HCT116 (cell line): Measurements from ENCODE around the gene ATP7B. TPM values are rescaled to one million over a fixed set of nuclear protein-coding genes. Genes with fewer than 3 reads are reported as not detected.

Source experiments
- ATAC-seq: fragments of 200-7000 bp; cut with Tn5 transposase; 2 replicates; pipeline ENCODE4 v1.9.1; 2020; ENCODE audit warnings: mild to moderate bottlenecking, moderate library complexity
- BruUV-seq: library from RNA; stranded (reverse); fragments of 400-500 nt; replicated peaks from 2 replicates; lab custom pipeline; 2021; lab: Mats Ljungman, UMichigan
- CTCF ChIA-PET: fragments of 300-600 bp; sonication (Branson Sonifier 250); formaldehyde crosslinking; loops from one replicate; lab custom pipeline; 2021; ENCODE audit warnings: antibody characterized with exemption; lab: Charles Lee
- POLR2A ChIA-PET: fragments of 300-600, 350-600 bp; sonication (Branson Sonifier 250); formaldehyde crosslinking; loops from one replicate; lab custom pipeline; 2021; ENCODE audit warnings: antibody characterized with exemption; lab: Charles Lee
- RAD21 ChIA-PET, 2 experiments: fragments of 300-600 bp; sonication (Branson Sonifier 250); formaldehyde crosslinking; loops; one replicate each; lab custom pipeline; 2023; ENCODE audit warnings: low total read pairs in 2 of 2; ENCODE audit not compliant: uncharacterized antibody in 2 of 2, unreplicated experiment in 2 of 2, low non-redundant PET in 1 of 2; lab: Charles Lee
- DNase-seq: peaks from one replicate; pipeline ENCODE4 v3.0.0-alpha.2; 2010; ENCODE audit warnings: low read depth, low spot score
- H2AFZ ChIP-seq: fragments of 200-600 bp; shearing (Covaris generic), sonication (generic); 2 replicates; pipeline ENCODE4 v1.6.1; 2017; ENCODE audit warnings: low read depth, mixed run types, mixed read lengths, antibody characterized with exemption, low read length; ENCODE audit not compliant: poor library complexity, severe bottlenecking
- H3K27ac ChIP-seq: 2 replicates; pipeline ENCODE4 v1.5.1; 2012; ENCODE audit warnings: low read depth, low read length
- H3K27me3 ChIP-seq: fragments of 200-600 bp; sonication (generic); 2 replicates; pipeline ENCODE4 v1.6.1; 2016; ENCODE audit warnings: mixed run types, low read length, mixed read lengths; ENCODE audit not compliant: insufficient read depth
- H3K36me3 ChIP-seq, 2 experiments: fragments of 200-500 bp in 1 of 2; fragments of 200-600 bp in 1 of 2; sonication (Bioruptor generic) in 1 of 2; sonication (generic) in 1 of 2; 2 replicates each; pipeline versions ENCODE4 v1.5.1 to v1.6.1; 2014 to 2016; ENCODE audit warnings: low read length in 2 of 2, inconsistent platforms in 1 of 2, mixed read lengths in 1 of 2, mixed run types in 1 of 2; ENCODE audit not compliant: insufficient read depth in 2 of 2, control insufficient read depth in 1 of 2
- H3K4me1 ChIP-seq, 2 experiments: fragments of 200-600 bp in 1 of 2; sonication (generic) in 1 of 2; 2 replicates each; pipeline versions ENCODE4 v1.5.1 to v1.6.1; 2012 to 2017; ENCODE audit warnings: low read length in 2 of 2, inconsistent platforms in 1 of 2, mild to moderate bottlenecking in 1 of 2, mixed read lengths in 1 of 2, mixed run types in 1 of 2, moderate library complexity in 1 of 2; ENCODE audit not compliant: insufficient read depth in 2 of 2, control insufficient read depth in 1 of 2
- H3K4me2 ChIP-seq: fragments of 200-600 bp; sonication (generic); 2 replicates; pipeline ENCODE4 v1.6.1; 2017; ENCODE audit warnings: mixed run types, low read length, mixed read lengths
- H3K4me3 ChIP-seq, 2 experiments: fragments of 200-600 bp in 1 of 2; sonication (generic) in 1 of 2; replicated peaks in 1 of 2; 2 replicates each; pipeline ENCODE4 v1.5.1; 2011 to 2016; ENCODE audit warnings: low read length in 2 of 2, control low read depth in 1 of 2, low read depth in 1 of 2, mild to moderate bottlenecking in 1 of 2, mixed read lengths in 1 of 2, mixed run types in 1 of 2
- H3K79me2 ChIP-seq: fragments of 200-600 bp; sonication (generic); 2 replicates; pipeline ENCODE4 v1.6.1; 2017; ENCODE audit warnings: mild to moderate bottlenecking, mixed run types, low read length, moderate library complexity, mixed read lengths; ENCODE audit not compliant: insufficient read depth
- H3K9ac ChIP-seq: fragments of 200-600 bp; sonication (generic); 2 replicates; pipeline ENCODE4 v1.6.1; 2016; ENCODE audit warnings: low read length, mixed read lengths
- H3K9me2 ChIP-seq: fragments of 200-600 bp; sonication (generic), shearing (Covaris generic); 2 replicates; pipeline ENCODE4 v1.6.1; 2017; ENCODE audit warnings: mixed run types, mild to moderate bottlenecking, moderate library complexity; ENCODE audit not compliant: insufficient read depth
- H3K9me3 ChIP-seq, 2 experiments: fragments of 200-500 bp in 1 of 2; fragments of 200-600 bp in 1 of 2; sonication (Bioruptor generic) in 1 of 2; sonication (generic) in 1 of 2; 2 replicates each; pipeline ENCODE4 v1.6.1; 2014 to 2017; ENCODE audit warnings: low read length in 2 of 2, mixed read lengths in 2 of 2, inconsistent platforms in 1 of 2, low read depth in 1 of 2, mild to moderate bottlenecking in 1 of 2, mixed run types in 1 of 2, moderate library complexity in 1 of 2; ENCODE audit not compliant: control insufficient read depth in 1 of 2, insufficient read depth in 1 of 2
- H4K20me1 ChIP-seq: fragments of 200-600 bp; sonication (generic), shearing (Covaris generic); 2 replicates; pipeline ENCODE4 v1.6.1; 2017; ENCODE audit warnings: mixed run types, mild to moderate bottlenecking, moderate library complexity; ENCODE audit not compliant: insufficient read depth
- CEBPB ChIP-seq: IDR thresholded peaks from 2 replicates; pipeline ENCODE4 v1.6.1; 2012; ENCODE audit warnings: low read depth
- CTCF ChIP-seq, 3 experiments: fragments of 200-600 bp in 1 of 3; sonication (generic) in 1 of 3; IDR thresholded peaks in 2 of 3; conservative IDR thresholded peaks in 1 of 3; 2 replicates each; pipeline ENCODE4 v1.5.1; 2012 to 2017; ENCODE audit warnings: low read depth in 2 of 3, low read length in 2 of 3, antibody characterized with exemption in 1 of 3, borderline replicate concordance in 1 of 3, control low read depth in 1 of 3, mild to moderate bottlenecking in 1 of 3, mixed read lengths in 1 of 3, mixed run types in 1 of 3, moderate library complexity in 1 of 3; ENCODE audit not compliant: insufficient read depth in 1 of 3
- EGR1 ChIP-seq: IDR thresholded peaks from 2 replicates; pipeline ENCODE4 v1.6.1; 2012; ENCODE audit warnings: low read depth
- EZH2 ChIP-seq: fragments of 200-600 bp; sonication (generic); IDR thresholded peaks from 2 replicates; pipeline ENCODE4 v1.6.1; 2017; ENCODE audit warnings: antibody characterized with exemption, mixed run types
- EZH2phosphoT487 ChIP-seq: fragments of 200-600 bp; IDR thresholded peaks from 2 replicates; pipeline ENCODE4 v1.6.1; 2018; ENCODE audit warnings: antibody characterized with exemption, borderline replicate concordance
- FOSL1 ChIP-seq: IDR thresholded peaks from 2 replicates; pipeline ENCODE4 v1.6.1; 2012; ENCODE audit warnings: low read depth
- RAD21 ChIP-seq: IDR thresholded peaks from 2 replicates; pipeline ENCODE4 v1.6.1; 2012; ENCODE audit warnings: low read depth, mild to moderate bottlenecking
- REST ChIP-seq: IDR thresholded peaks from 2 replicates; pipeline ENCODE4 v1.6.1; 2012; ENCODE audit warnings: low read depth
- SIN3A ChIP-seq: IDR thresholded peaks from 2 replicates; pipeline ENCODE4 v1.6.1; 2012; ENCODE audit warnings: low read depth
- TCF7L2 ChIP-seq: IDR thresholded peaks from 2 replicates; pipeline ENCODE4 v1.7.0; 2011; ENCODE audit warnings: borderline replicate concordance, inconsistent platforms; ENCODE audit not compliant: insufficient read depth, insufficient read length; ENCODE audit errors: extremely low read depth
- ZFX ChIP-seq: fragments of 450-650 bp; IDR thresholded peaks from 2 replicates; pipeline ENCODE4 v1.6.1; 2017
- intact Hi-C: fragments of 100-400 bp; cut with micrococcal nuclease; formaldehyde crosslinking; loops from 2 replicates; pipeline ENCODE4 v1.10.0; 2022
- total RNA-seq: library from RNA; stranded (reverse); gene quantifications from one replicate; pipeline ENCODE4 v1.2.1, GENCODE V29; 2021; ENCODE audit not compliant: unreplicated experiment

Gene ATP7B
- total RNA-seq, 1 experiment from 2014 or later: 10.3 TPM

GRCh38 chr13:51892657-51893056 lies 118.6 kb downstream of the ATP7B start:
- Histone ChIP-seq H3K9me3 (no peaks in the 10 kb centered on the region), H3K4me3 (no peak overlapping the region), H3K9me2 (no peaks in the 10 kb centered on the region), H3K79me2 (no peaks in the 10 kb centered on the region), H3K27me3 (peaks cover 6% of the 10 kb centered on the region; the same call in 1 of the 2 replicates), H3K4me1 (no peaks in the 10 kb centered on the region), H3K36me3 (no peaks in the 10 kb centered on the region), H2AFZ (no peak overlapping the region), H3K27ac (no peak overlapping the region), H3K4me2 (no peak overlapping the region), H4K20me1 (no peaks in the 10 kb centered on the region), H3K9ac (no peak overlapping the region)
- ChIA-PET RAD21 (no interaction called here), CTCF (no interaction called here), POLR2A (no interaction called here)
- ATAC-seq: no peak
- intact Hi-C loops: no loop called here
- no TSS peak for BruUV-seq
- TF ChIP-seq CEBPB: no peak
- DNase-seq: no peak

DNA sequence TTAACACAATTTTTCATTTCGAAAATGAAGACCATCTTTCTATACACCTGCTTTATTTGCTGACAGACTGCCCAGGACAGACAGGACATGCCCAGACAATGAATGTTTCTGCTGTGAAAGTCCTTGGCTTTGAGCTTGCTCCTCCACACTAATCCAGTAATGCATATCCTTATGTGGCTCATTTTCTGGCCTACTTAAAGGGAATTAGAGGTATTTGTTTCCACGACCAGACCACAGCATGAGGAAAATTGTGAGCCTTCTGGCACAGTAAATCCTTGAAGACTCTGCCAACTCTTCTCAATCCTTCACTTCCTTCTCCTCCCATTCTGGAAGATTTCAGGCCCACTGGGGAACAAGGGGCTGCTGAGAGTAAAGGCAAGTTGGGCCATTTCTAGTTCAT lies 123.8 kb downstream of the ATP7B start:
- Histone ChIP-seq H2AFZ (no peak overlapping the region), H3K9ac (no peak overlapping the region), H3K36me3 (no peaks in the 10 kb centered on the region), H3K79me2 (no peaks in the 10 kb centered on the region), H3K4me1 (no peaks in the 10 kb centered on the region), H3K27ac (no peak overlapping the region), H3K27me3 (peaks cover 6% of the 10 kb centered on the region; the same call in 1 of the 2 replicates), H3K4me3 (no peak overlapping the region), H3K9me2 (no peaks in the 10 kb centered on the region), H4K20me1 (no peaks in the 10 kb centered on the region), H3K4me2 (no peak overlapping the region), H3K9me3 (no peaks in the 10 kb centered on the region)
- no peak for ATAC-seq
- no TSS peak for BruUV-seq
- no peak for DNase-seq
- ChIA-PET RAD21 (no interaction called here), CTCF (no interaction called here), POLR2A (no interaction called here)
- intact Hi-C loops: no loop called here
- TF ChIP-seq RAD21 (no peak), EZH2phosphoT487 (no peak), EGR1 (no peak), FOSL1 (no peak), ZFX (no peak), SIN3A (no peak), REST (no peak), EZH2 (no peak), CTCF (IDR thresholded peaks at IDR 0.05 in 2 of 3, conservative IDR thresholded peaks at IDR 0.05 in 1 of 3; ENCODE audit: borderline replicate concordance in 1 of 3, insufficient read depth in 1 of 3, low read depth in 2 of 3, low read length in 2 of 3) (no peak), TCF7L2 (no peak)
